HL-60 (cell line): ENCODE measurements around the gene MYOM1.

Experiments
- DNase-seq, 2 experiments: peaks; one replicate each; pipeline ENCODE4 v3.0.0-alpha.2; 2010 to 2020; ENCODE audit warnings: low read depth in 1 of 2, low spot score in 1 of 2
- H3K27ac ChIP-seq: fragments of 250-450 bp; sonication (Bioruptor Pico); replicated peaks from 2 replicates; pipeline ENCODE4 v1.5.1; 2020; ENCODE audit warnings: mild to moderate bottlenecking, moderate library complexity
- H3K27me3 ChIP-seq: fragments of 250-450 bp; sonication (Bioruptor Pico); 2 replicates; pipeline ENCODE4 v1.5.1; 2021; ENCODE audit warnings: mild to moderate bottlenecking, moderate library complexity; ENCODE audit not compliant: insufficient read depth, poor library complexity, severe bottlenecking
- H3K4me3 ChIP-seq: replicated peaks from 2 replicates; pipeline ENCODE4 v1.5.1; 2011; ENCODE audit warnings: mild to moderate bottlenecking, control low read depth, low read length; ENCODE audit not compliant: insufficient read depth
- CTCF ChIP-seq: IDR thresholded peaks from one replicate; pipeline ENCODE4 v1.5.1; 2011; ENCODE audit warnings: low read length, control low read depth, inconsistent platforms; ENCODE audit not compliant: insufficient read depth
- GABPA ChIP-seq: IDR thresholded peaks from 2 replicates; pipeline ENCODE4 v1.6.1; 2012; ENCODE audit warnings: low read depth
- POLR2AphosphoS5 ChIP-seq: IDR thresholded peaks from 2 replicates; pipeline ENCODE4 v1.6.1; 2012; ENCODE audit warnings: low read depth
- REST ChIP-seq: IDR thresholded peaks from 2 replicates; pipeline ENCODE4 v1.6.1; 2012; ENCODE audit warnings: low read depth; ENCODE audit not compliant: insufficient replicate concordance
- SPI1 ChIP-seq: IDR thresholded peaks from 2 replicates; pipeline ENCODE4 v1.6.1; 2012; ENCODE audit warnings: low read depth, mild to moderate bottlenecking, borderline replicate concordance

The MYOM1 gene

GRCh38 chr18:3121259-3121658 lies 98.5 kb downstream of the MYOM1 start:
- Histone ChIP-seq H3K27me3 (no peaks in the 10 kb centered on the region), H3K27ac (no peak overlapping the region), H3K4me3 (no peak overlapping the region)
- DNase-seq = no peak
- TF ChIP-seq SPI1 (no peak), POLR2AphosphoS5 (no peak), CTCF (no peak), GABPA (no peak), REST (no peak)

GRCh38 chr18:3120356-3120755 lies 99.4 kb downstream of the MYOM1 start:
- Histone ChIP-seq H3K27ac (peak overlapping the region; percentile 5), H3K4me3 (no peak overlapping the region), H3K27me3 (no peaks in the 10 kb centered on the region)
- peak in 1 of 2 experiments; percentile 71 for DNase-seq
- peak; percentile 83; the same call in 1 of the 2 replicates for TF ChIP-seq SPI1
- no peak for TF ChIP-seq GABPA

- peak in 1 of 2 experiments; percentile 36 for DNase-seq
- Histone ChIP-seq H3K4me3 (no peak overlapping the region), H3K27ac (peak overlapping the region; percentile 5), H3K27me3 (no peaks in the 10 kb centered on the region)
- TF ChIP-seq POLR2AphosphoS5 = no peak
These were observed 100.1 kb downstream of the MYOM1 start for GRCh38 chr18:3119401-3120341.

DNA sequence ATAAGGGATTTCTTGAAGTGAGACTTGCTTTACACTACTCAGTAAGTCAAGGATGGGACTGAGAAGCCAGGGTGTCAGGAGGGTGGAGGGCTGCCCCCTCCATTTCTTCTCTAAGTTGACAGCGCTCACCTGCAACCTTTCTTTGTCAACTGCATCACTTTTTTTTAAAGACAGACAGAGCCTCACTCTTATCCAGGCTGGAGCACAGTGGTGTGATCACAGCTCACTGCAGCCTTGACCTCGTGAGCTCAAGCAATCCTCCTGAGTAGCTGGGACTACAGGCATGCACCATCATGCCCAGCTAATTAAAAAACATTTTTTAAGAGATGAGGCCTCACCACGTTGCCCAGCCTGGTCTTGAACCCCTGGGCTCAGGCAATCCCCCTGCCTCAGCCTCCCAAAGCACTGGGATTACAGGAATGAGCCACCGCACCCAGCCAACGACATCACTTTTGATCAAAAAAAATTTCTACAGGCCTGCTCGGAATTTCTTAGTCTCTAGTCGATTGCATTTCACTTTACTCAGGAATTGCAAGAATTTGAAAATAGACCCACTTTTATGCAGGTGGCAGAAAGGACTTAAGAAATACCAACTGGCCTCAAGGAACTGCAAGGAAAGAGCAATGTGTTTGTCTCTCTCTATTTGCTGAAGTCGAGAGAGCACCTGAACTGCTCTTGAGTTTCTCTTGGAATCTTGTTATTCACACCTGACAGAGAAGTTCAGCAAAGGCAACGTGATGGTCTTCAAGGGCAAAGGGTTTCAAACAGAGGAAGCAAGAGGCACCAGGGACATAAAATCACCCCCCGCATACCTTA lies 101.4 kb downstream of the MYOM1 start:
- H3K27me3 ChIP-seq = no peaks in the 10 kb centered on the region
- peak overlapping the region; percentile 4 for H3K27ac ChIP-seq
- DNase-seq = no peak
- no peak for TF ChIP-seq CTCF
- TF ChIP-seq SPI1 = no peak
- TF ChIP-seq GABPA = no peak
- no peak for TF ChIP-seq REST
- no peak overlapping the region for H3K4me3 ChIP-seq
